ENCODE results near the gene SLFN12L.
"Not testable (repeated sequence)": the region's sequence is repeated elsewhere in the genome, so short reads cannot be mapped to it uniquely, and the experiment has no call there.

- not testable (repeated sequence) for TF ChIP-seq CTCF (IDR thresholded peaks at IDR 0.05 in 8 of 11, conservative IDR thresholded peaks at IDR 0.05 in 3 of 11); POLR2A (IDR thresholded peaks at IDR 0.05)
Observed at GRCh38 chr17:35535406-35535805, 2.1 kb downstream of the SLFN12L start.

All from spleen (tissue), 7 donors.